ENCODE data around the gene SLC22A31. TPM values are rescaled to one million over a fixed set of nuclear protein-coding genes. Genes with fewer than 3 reads are reported as not detected.

The SLC22A31 gene
- total RNA-seq, 4 donors from 2014 or later = 0.26 TPM; not detected in 3

DNA sequence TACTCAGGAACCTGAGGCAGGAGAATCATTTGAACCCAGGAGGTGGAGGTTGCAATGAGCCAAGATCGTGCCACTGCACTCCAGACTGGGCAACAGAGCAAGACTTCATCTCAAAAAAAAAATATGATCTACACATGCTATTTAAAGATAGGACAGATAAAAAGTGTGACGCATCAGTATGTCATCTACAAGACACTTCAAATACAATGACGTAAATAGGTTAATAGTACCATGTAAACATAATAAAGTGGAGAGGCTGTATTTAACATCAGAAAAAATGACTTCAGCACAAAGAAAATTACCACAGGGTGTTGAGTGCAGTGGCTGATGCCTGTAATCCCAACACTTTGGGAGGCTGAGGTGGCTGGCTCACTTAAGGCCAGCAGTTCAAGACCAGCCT lies 37.4 kb upstream of the SLC22A31 start:
- WGBS = 88% methylated on average over 3 of the region's 3 CpGs
- Histone ChIP-seq H3K27ac (replicated peaks in 1 of 4) (no peak overlapping the region), H3K27me3 (no peaks in the 10 kb centered on the region), H3K9me3 (no peaks in the 10 kb centered on the region), H3K4me3 (no peak overlapping the region), H3K4me1 (peaks cover 4 to 18% (median 16%) of the 10 kb centered on the region in 4 donors), H3K36me3 (peaks cover 0 to 19% (median 13%) of the 10 kb centered on the region in 4 donors)
- intact Hi-C loops (cut with DNase I) = no loop called here
- no peak for TF ChIP-seq EP300 (IDR thresholded peaks at IDR 0.05)
- TF ChIP-seq, protein P1, sequence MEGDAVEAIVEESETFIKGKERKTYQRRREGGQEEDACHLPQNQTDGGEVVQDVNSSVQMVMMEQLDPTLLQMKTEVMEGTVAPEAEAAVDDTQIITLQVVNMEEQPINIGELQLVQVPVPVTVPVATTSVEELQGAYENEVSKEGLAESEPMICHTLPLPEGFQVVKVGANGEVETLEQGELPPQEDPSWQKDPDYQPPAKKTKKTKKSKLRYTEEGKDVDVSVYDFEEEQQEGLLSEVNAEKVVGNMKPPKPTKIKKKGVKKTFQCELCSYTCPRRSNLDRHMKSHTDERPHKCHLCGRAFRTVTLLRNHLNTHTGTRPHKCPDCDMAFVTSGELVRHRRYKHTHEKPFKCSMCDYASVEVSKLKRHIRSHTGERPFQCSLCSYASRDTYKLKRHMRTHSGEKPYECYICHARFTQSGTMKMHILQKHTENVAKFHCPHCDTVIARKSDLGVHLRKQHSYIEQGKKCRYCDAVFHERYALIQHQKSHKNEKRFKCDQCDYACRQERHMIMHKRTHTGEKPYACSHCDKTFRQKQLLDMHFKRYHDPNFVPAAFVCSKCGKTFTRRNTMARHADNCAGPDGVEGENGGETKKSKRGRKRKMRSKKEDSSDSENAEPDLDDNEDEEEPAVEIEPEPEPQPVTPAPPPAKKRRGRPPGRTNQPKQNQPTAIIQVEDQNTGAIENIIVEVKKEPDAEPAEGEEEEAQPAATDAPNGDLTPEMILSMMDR (IDR thresholded peaks at IDR 0.05) = no peak
- TF ChIP-seq POLR2A (IDR thresholded peaks at IDR 0.05; ENCODE audit: low read depth) = no peak
- no peak for TF ChIP-seq POLR2AphosphoS5 (IDR thresholded peaks at IDR 0.05)
- DNase-seq (ENCODE audit: extremely low spot score) = no peak

DNA sequence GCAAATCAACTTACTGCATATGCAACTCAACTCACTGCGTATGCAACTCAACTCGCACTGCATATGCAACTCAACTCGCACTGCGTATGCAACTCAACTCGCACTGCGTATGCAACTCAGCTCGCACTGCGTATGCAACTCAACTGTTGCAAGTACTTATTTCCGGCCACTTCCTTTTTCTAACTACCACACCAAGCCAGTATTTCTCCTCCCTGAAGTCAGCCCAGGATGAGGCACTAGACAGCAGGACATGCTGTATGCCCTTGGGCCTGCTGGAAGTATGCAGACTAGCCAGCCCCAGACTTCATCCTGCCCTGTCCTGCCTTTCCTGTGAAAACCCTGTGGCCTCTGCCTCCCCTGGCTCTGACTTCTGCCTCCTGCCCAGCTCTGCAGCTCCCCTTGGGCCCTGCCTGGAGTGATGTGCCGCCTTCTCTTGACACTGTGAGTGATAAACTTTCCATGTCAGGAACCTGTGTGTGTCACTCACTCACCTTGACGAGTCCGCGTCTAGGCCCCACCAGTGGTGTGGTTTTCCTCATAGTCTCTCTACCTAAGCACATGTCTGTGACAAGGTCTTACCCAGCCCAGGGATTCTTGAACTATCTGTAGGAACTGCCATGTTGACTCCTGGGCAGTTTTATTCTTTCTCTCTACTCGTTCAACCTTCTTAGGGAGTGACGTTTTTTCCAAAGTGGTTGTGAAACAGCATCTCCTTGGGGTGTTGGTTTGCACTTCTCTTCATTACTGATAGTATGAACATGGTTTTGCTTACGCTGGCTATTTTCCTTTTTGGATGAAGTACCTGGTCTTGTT lies 33.5 kb upstream of the SLC22A31 start:
- no peak for TF ChIP-seq EP300 (IDR thresholded peaks at IDR 0.05)
- intact Hi-C loops (cut with DNase I) = no loop called here
- Histone ChIP-seq H3K36me3 (peaks cover 18 to 58% (median 51%) of the 10 kb centered on the region in 4 donors), H3K27ac (replicated peaks in 1 of 4) (no peak overlapping the region), H3K4me1 (no peaks in the 10 kb centered on the region), H3K4me3 (no peak overlapping the region), H3K27me3 (no peaks in the 10 kb centered on the region), H3K9me3 (no peaks in the 10 kb centered on the region)
- 94% methylated on average over 16 of the region's 16 CpGs for WGBS
- no peak for DNase-seq (ENCODE audit: extremely low spot score)

DNA sequence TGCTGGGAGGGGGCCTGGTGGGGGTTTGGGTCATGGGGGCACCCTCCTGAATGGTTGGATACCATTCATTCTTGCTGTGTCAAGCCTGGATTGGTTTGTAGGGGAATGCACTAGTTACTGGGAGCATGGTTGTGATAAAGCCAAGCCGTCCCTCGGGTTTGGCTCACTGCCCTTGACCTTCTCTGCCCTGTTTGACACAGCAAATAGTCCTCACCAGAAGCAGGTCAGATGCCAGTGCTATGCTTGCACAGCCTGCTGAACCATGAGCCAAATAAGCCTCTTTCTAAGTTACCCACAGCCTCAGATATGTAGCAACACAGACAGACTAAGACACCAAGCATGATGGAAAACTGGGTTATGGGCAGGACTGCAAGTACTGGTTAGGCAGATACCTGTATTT lies 31.8 kb upstream of the SLC22A31 start:
- H3K27ac ChIP-seq (replicated peaks in 1 of 4) = no peak overlapping the region
- no peaks in the 10 kb centered on the region for H3K27me3 ChIP-seq
- no peaks in the 10 kb centered on the region for H3K9me3 ChIP-seq
- H3K4me3 ChIP-seq = no peak overlapping the region
- DNase-seq (ENCODE audit: extremely low spot score) = no peak
- intact Hi-C loops (cut with DNase I) = no loop called here
- TF ChIP-seq POLR2AphosphoS5 (IDR thresholded peaks at IDR 0.05) (no peak), EP300 (IDR thresholded peaks at IDR 0.05) (no peak), POLR2A (IDR thresholded peaks at IDR 0.05; ENCODE audit: low read depth) (no peak)
- TF ChIP-seq, protein P1 (IDR thresholded peaks at IDR 0.05) = no peak
- no peaks in the 10 kb centered on the region for H3K4me1 ChIP-seq
- WGBS = 93% methylated on average over 2 of the region's 2 CpGs
- H3K36me3 ChIP-seq = peaks cover 31 to 76% (median 69%) of the 10 kb centered on the region in 4 donors

GRCh38 chr16:89230255-89230654 lies 29.9 kb upstream of the SLC22A31 start:
- Histone ChIP-seq H3K9me3 (no peaks in the 10 kb centered on the region), H3K4me3 (no peak overlapping the region), H3K27ac (replicated peaks in 1 of 4) (no peak overlapping the region), H3K27me3 (no peaks in the 10 kb centered on the region), H3K36me3 (peaks cover 50 to 92% (median 87%) of the 10 kb centered on the region in 4 donors), H3K4me1 (no peaks in the 10 kb centered on the region)
- 66% methylated on average over 6 of the region's 14 CpGs for WGBS
- intact Hi-C loops (cut with DNase I) = no loop called here
- TF ChIP-seq EP300 (IDR thresholded peaks at IDR 0.05) (no peak), POLR2A (IDR thresholded peaks at IDR 0.05; ENCODE audit: low read depth) (no peak), POLR2AphosphoS5 (IDR thresholded peaks at IDR 0.05) (no peak)
- TF ChIP-seq, protein P1 (IDR thresholded peaks at IDR 0.05) = no peak
- DNase-seq (ENCODE audit: extremely low spot score) = no peak

GRCh38 chr16:89224665-89225064 lies 24.3 kb upstream of the SLC22A31 start:
- H3K27me3 ChIP-seq = no peaks in the 10 kb centered on the region
- WGBS = 94% methylated on average over 10 of the region's 10 CpGs
- TF ChIP-seq POLR2AphosphoS5 (IDR thresholded peaks at IDR 0.05) = no peak
- no peak for TF ChIP-seq EP300 (IDR thresholded peaks at IDR 0.05)
- peaks cover 58 to 96% (median 90%) of the 10 kb centered on the region in 4 donors for H3K36me3 ChIP-seq
- no peak for DNase-seq (ENCODE audit: extremely low spot score)
- H3K4me1 ChIP-seq = peaks cover 0 to 4% (median 0%) of the 10 kb centered on the region in 4 donors
- intact Hi-C loops (cut with DNase I) = no loop called here
- no peak overlapping the region for H3K27ac ChIP-seq (replicated peaks in 1 of 4)
- no peak overlapping the region for H3K4me3 ChIP-seq
- no peaks in the 10 kb centered on the region for H3K9me3 ChIP-seq

All from esophagus muscularis mucosa (tissue), 4 donors.